Body of pancreas (tissue), 4 donors: ENCODE data around the gene DYNC1LI2.

Experiments
- CTCF ChIP-seq, 7 experiments: fragments of 450-650 bp in 4 of 7; fragments of 200-600 bp in 3 of 7; sonication (generic) in 3 of 7; IDR thresholded peaks; one replicate each; pipeline ENCODE4 v1.5.1; 2016 to 2019; ENCODE audit warnings: antibody characterized with exemption in 7 of 7
- POLR2A ChIP-seq, 3 donors: fragments of 450-650 bp; IDR thresholded peaks; one replicate each; pipeline ENCODE4 v1.6.1; 2016; ENCODE audit warnings: antibody characterized with exemption in 3 of 3, mild to moderate bottlenecking in 2 of 3

DNA sequence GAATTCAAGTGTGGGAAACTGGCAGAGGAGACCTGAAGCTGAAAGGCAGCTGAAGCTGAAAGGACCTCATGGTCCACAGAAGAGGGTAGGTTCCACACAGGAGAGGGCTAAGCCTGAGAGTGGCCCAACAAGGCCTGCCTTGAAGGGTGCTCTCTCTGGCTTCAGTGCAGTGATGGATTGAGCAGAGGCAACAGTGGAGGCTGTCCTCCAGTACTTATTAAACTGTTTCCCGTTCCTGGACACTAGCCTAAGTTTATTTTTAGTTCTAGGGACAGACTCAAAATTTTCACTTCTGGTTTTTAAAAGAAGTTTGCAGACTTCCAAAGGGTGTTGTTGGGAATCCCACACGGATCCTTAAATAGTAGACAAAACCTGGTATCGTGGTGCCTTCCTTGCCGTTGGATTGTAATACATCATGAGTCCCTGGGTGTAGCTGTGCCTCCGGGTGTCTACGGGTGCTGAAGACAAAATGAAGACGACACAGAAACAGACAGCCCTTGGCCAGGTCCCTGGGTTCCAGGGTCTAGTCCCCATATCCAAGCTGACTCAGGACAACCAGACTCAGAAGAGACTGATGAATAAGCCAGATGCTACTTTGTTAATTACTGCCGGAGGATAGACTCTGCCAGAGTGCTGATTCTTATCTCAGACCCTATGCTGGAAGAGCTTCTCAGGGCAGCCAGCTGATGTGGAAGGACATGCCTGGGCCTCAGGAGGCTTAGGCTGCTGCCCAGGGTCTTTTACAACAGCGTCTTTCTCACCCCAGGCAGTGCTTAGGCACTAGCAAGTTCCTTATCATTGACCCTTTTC, 47.8 kb downstream of the DYNC1LI2 start:
- TF ChIP-seq POLR2A (IDR thresholded peaks at IDR 0.05) (no peak), CTCF (IDR thresholded peaks at IDR 0.05) (no peak)
